GM10266 (cell line): Measurements from ENCODE around the gene ACTN1.

ENCODE experiments used
- DNase-seq: peaks from one replicate; pipeline ENCODE4 v3.0.0; 2012; ENCODE audit errors: extremely low spot score
- CTCF ChIP-seq: IDR thresholded peaks from 2 replicates; pipeline ENCODE4 v1.5.1; 2012; ENCODE audit warnings: mild to moderate bottlenecking, low read depth; ENCODE audit not compliant: control insufficient read depth, insufficient read depth; ENCODE audit errors: missing control alignments

ACTN1 gene

GRCh38 chr14:68945190-68945584, 33.9 kb downstream of the ACTN1 start:
- DNase-seq, result no peak
- TF ChIP-seq CTCF, result no peak

- DNase-seq, result no peak
- TF ChIP-seq CTCF, result no peak
These were observed 34.9 kb downstream of the ACTN1 start for GRCh38 chr14:68944162-68944561.

- no peak for DNase-seq
- TF ChIP-seq CTCF, result no peak
These were observed 36.0 kb downstream of the ACTN1 start for GRCh38 chr14:68943107-68943506.

- DNase-seq, result no peak
- no peak for TF ChIP-seq CTCF
These were observed 36.6 kb downstream of the ACTN1 start for GRCh38 chr14:68942296-68943035.

GRCh38 chr14:68941820-68942219, 37.3 kb downstream of the ACTN1 start:
- no peak for DNase-seq

GRCh38 chr14:68940614-68941185, 38.4 kb downstream of the ACTN1 start:
- no peak for TF ChIP-seq CTCF
- no peak for DNase-seq

More at GRCh38 chr14:68941820-68942219, 37.3 kb downstream of the ACTN1 start:
- no peak for TF ChIP-seq CTCF

- no peak for DNase-seq
- TF ChIP-seq CTCF, result no peak
These were observed 39.0 kb downstream of the ACTN1 start for GRCh38 chr14:68939893-68940613.
